Duodenal mucosa (tissue), 2 donors: ENCODE results near the gene DNAAF5.

Experiments
- H3K27ac ChIP-seq: one replicate; pipeline ENCODE4 v1.7.0; 2013; ENCODE audit warnings: low read depth, low read length
- H3K27me3 ChIP-seq, 2 donors: one replicate each; pipeline ENCODE4 v1.7.0; 2013; ENCODE audit warnings: low read length in 2 of 2, control low read depth in 1 of 2; ENCODE audit not compliant: insufficient read depth in 2 of 2, control insufficient read depth in 1 of 2
- H3K36me3 ChIP-seq, 2 donors: one replicate each; pipeline ENCODE4 v1.7.0; 2013; ENCODE audit warnings: low read length in 2 of 2, control low read depth in 1 of 2; ENCODE audit not compliant: insufficient read depth in 2 of 2, control insufficient read depth in 1 of 2
- H3K4me1 ChIP-seq, 2 donors: one replicate each; pipeline ENCODE4 v1.7.0; 2013; ENCODE audit warnings: low read length in 2 of 2, control low read depth in 1 of 2; ENCODE audit not compliant: insufficient read depth in 2 of 2, control insufficient read depth in 1 of 2
- H3K4me3 ChIP-seq, 2 donors: one replicate each; pipeline ENCODE4 v1.7.0; 2013; ENCODE audit warnings: low read length in 2 of 2, low read depth in 1 of 2
- H3K9ac ChIP-seq, 2 donors: one replicate each; pipeline ENCODE4 v1.7.0; 2013; ENCODE audit warnings: low read length in 2 of 2, low read depth in 1 of 2
- H3K9me3 ChIP-seq, 2 donors: one replicate each; pipeline ENCODE4 v1.7.0; 2013; ENCODE audit warnings: low read length in 2 of 2, control low read depth in 1 of 2; ENCODE audit not compliant: control insufficient read depth in 1 of 2

Gene DNAAF5

GRCh38 chr7:765383-765782, 38.9 kb downstream of the DNAAF5 start:
- Histone ChIP-seq H3K27ac (no peak overlapping the region), H3K36me3 (peaks cover 17 to 67% of the 10 kb centered on the region in 2 donors), H3K4me1 (peaks cover 0 to under 1% of the 10 kb centered on the region in 2 donors), H3K9me3 (no peaks in the 10 kb centered on the region), H3K27me3 (no peaks in the 10 kb centered on the region), H3K4me3 (no peak overlapping the region), H3K9ac (no peak overlapping the region)

DNA sequence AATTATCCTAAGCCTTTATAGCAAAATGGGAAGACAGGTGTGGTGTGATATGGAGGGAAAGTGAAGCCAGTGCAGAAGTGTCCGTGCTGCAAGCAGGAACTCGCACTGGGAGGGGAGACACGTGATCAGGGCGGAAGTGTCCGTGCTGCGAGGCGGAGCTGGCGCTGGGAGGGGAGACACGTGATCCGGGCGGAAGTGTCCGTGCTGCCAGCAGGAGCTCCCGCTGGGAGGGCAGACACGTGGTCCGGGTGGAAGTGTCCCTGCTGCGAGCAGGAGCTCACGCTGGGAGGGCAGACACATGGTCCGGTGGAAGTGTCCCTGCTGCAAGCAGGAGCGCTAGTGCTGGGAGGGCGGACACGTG, 41.1 kb downstream of the DNAAF5 start:
- peaks cover 8% of the 10 kb centered on the region in 2 donors for H3K4me1 ChIP-seq
- peaks cover 13 to 59% of the 10 kb centered on the region in 2 donors for H3K36me3 ChIP-seq
- H3K27ac ChIP-seq, result no peak overlapping the region
- no peaks in the 10 kb centered on the region for H3K27me3 ChIP-seq
- H3K4me3 ChIP-seq, result no peak overlapping the region
- no peak overlapping the region for H3K9ac ChIP-seq
- H3K9me3 ChIP-seq, result no peaks in the 10 kb centered on the region

DNA sequence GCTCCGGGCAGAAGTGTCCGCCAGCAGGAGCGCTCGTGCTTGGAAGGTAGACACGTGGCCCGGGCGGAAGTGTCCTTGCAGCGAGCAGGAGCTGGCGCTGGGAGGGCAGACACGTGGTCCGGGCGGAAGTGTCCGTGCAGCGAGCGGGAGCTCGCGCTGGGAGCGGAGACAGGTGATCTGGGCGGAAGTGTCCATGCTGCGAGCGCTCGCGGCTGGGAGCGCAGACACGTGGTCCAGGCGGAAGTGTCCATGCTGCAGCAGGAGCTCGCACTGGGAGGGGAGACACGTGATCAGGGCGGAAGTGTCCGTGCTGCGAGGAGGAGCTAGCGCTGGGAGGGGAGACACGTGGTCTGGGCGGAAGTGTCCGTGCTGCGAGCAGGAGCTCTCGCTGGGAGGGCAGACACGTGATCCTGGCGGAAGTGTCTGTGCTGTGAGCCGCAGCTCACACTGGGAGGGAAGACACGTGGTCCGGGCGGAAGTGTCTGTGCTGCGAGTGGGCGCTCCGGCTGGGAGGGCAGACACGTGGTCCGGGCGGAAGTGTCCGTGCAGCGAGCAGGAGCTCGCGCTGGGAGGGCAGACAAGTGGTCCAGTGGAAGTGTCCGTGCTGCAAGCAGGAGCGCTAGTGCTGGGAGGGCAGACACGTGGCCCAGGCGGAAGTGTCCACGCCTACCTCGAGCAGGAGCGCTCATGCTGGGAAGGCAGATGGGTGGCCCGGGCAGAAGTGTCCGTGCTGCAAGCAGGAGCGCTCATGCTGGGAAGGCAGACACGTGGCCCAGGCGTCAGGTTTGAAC, 41.6 kb downstream of the DNAAF5 start:
- no peaks in the 10 kb centered on the region for H3K27me3 ChIP-seq
- no peak overlapping the region for H3K4me3 ChIP-seq
- no peaks in the 10 kb centered on the region for H3K9me3 ChIP-seq
- no peak overlapping the region for H3K9ac ChIP-seq
- peaks cover 8% of the 10 kb centered on the region in 2 donors for H3K4me1 ChIP-seq
- no peak overlapping the region for H3K27ac ChIP-seq
- peaks cover 9 to 56% of the 10 kb centered on the region in 2 donors for H3K36me3 ChIP-seq

GRCh38 chr7:768881-769504, 42.5 kb downstream of the DNAAF5 start:
- no peak overlapping the region for H3K4me3 ChIP-seq
- no peaks in the 10 kb centered on the region for H3K27me3 ChIP-seq
- no peaks in the 10 kb centered on the region for H3K9me3 ChIP-seq
- no peak overlapping the region for H3K27ac ChIP-seq
- peaks cover 3 to 54% of the 10 kb centered on the region in 2 donors for H3K36me3 ChIP-seq
- H3K9ac ChIP-seq, result no peak overlapping the region
- H3K4me1 ChIP-seq, result peaks cover 8% of the 10 kb centered on the region in 2 donors

DNA sequence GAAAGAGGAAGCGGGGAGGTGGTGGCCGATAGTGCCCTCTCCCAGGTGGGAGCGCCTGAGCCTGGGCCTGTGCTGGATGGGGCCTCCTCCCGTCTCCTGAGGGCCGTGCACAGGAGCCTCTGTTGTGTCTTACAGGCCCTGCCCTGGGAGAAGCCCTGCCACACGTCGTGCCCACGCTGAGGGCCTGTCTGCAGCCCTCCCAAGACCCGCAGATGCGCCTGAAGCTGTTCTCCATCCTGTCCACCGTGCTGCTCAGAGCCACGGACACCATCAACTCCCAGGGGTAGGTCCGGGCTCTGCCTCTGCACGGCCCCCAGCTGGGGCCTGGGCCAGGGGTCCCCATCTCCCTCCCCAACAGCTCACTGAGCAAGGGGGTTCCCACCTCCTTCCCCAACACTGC, 43.8 kb downstream of the DNAAF5 start:
- no peak overlapping the region for H3K4me3 ChIP-seq
- H3K27me3 ChIP-seq, result no peaks in the 10 kb centered on the region
- no peak overlapping the region for H3K9ac ChIP-seq
- peaks cover 0 to 46% of the 10 kb centered on the region in 2 donors for H3K36me3 ChIP-seq
- H3K27ac ChIP-seq, result no peak overlapping the region
- H3K9me3 ChIP-seq, result no peaks in the 10 kb centered on the region
- peaks cover 8% of the 10 kb centered on the region in 2 donors for H3K4me1 ChIP-seq

DNA sequence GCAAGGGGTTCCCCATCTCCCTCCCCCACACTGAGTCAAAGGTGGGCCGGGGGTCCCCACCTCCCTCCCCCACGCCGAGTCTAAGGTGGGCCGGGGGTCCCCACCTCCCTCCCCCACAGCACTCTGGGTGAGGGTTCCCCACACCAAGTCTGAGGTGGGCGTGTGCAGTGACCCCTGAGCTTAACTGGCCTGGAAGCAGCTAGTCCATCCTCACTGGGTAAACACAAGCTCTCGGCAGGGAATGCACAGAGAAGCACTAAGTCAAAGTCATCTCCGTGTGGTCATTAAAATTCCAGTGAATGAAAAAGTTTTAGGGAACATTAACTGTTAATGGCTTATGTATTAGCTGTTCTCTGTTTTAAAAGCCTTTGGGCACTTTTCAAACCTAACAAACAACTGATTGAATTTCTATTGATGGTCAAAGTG, 44.3 kb downstream of the DNAAF5 start:
- Histone ChIP-seq H3K9me3 (no peaks in the 10 kb centered on the region), H3K9ac (no peak overlapping the region), H3K36me3 (peaks cover 0 to 48% of the 10 kb centered on the region in 2 donors), H3K4me3 (no peak overlapping the region), H3K27me3 (no peaks in the 10 kb centered on the region), H3K27ac (peak overlapping the region; percentile 51), H3K4me1 (peaks cover 8% of the 10 kb centered on the region in 2 donors)

DNA sequence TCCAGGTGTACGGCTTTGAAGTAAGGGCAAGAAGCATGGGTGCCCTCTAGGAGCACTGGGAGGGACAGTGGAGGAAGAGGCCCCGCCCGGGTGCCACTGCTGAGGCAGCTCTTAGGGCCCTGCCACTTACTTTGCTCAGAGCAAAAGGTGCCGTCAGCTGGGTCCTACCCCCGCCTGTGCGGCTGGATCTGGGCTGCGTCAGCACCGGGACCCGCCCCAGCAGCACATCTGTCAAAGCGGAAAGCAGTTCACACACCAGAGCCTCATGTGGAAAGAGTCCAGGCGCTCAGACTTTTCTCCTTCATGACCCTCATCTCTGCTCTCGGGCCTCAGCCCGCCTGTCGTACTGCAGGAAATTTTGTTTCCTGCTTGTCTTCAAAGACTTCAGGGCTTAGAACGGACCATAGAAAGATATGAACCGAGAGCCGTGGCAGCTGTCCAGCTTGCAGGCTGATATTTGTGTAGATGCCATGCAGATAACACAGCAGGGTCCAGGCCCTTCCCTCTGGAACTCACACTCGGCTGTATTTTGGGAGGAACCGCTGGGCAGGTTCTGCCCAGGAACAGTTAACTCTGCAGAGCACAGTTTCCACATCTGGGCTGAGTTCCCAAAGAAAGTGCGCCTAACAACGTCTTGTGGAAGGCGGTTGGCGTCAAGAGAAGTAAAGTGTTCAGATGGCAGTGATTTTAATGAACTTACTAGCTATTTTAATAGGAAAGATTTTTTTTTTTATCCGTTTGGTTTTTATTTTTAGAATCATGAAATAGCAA, 44.9 kb downstream of the DNAAF5 start:
- peaks cover 0 to 47% of the 10 kb centered on the region in 2 donors for H3K36me3 ChIP-seq
- no peak overlapping the region for H3K4me3 ChIP-seq
- no peaks in the 10 kb centered on the region for H3K27me3 ChIP-seq
- H3K9me3 ChIP-seq, result no peaks in the 10 kb centered on the region
- H3K4me1 ChIP-seq, result peaks cover 8% of the 10 kb centered on the region in 2 donors
- H3K27ac ChIP-seq, result peak overlapping the region; percentile 51
- peak overlapping the region in 1 of 2 donors; percentile 24 for H3K9ac ChIP-seq

DNA sequence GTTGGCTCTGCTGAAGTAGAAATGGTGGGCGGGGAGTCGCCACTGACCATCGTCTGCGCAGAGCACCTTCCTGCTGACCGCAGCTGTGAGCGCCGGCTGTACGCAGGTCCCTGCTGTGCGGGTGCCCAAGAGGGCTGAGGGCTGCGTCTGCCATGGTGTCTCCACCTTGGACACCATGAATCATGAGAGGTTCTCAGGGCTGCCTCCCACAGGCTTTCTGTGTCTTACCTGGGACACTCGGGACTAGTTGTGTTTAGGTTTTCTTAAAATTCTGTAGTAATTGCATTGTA, 45.5 kb downstream of the DNAAF5 start:
- peaks cover 0 to 49% of the 10 kb centered on the region in 2 donors for H3K36me3 ChIP-seq

GRCh38 chr7:772392-772791, 45.9 kb downstream of the DNAAF5 start:
- H3K9ac ChIP-seq, result no peak overlapping the region
- H3K4me3 ChIP-seq, result no peak overlapping the region
- no peak overlapping the region for H3K27ac ChIP-seq
- H3K36me3 ChIP-seq, result peaks cover 0 to 49% of the 10 kb centered on the region in 2 donors
- peaks cover 8% of the 10 kb centered on the region in 2 donors for H3K4me1 ChIP-seq
- H3K9me3 ChIP-seq, result no peaks in the 10 kb centered on the region
- H3K27me3 ChIP-seq, result no peaks in the 10 kb centered on the region

More for the DNA sequence above, 45.5 kb downstream of the DNAAF5 start:
- no peak overlapping the region for H3K4me3 ChIP-seq
- peaks cover 8% of the 10 kb centered on the region in 2 donors for H3K4me1 ChIP-seq
- H3K9me3 ChIP-seq, result no peaks in the 10 kb centered on the region
- H3K27me3 ChIP-seq, result no peaks in the 10 kb centered on the region
- H3K9ac ChIP-seq, result no peak overlapping the region
- no peak overlapping the region for H3K27ac ChIP-seq
